Upper lobe of left lung (tissue), 4 donors: Measurements from ENCODE around the gene LDHB.

Source experiments
- POLR2A ChIP-seq, 4 donors: fragments of 450-650 bp; IDR thresholded peaks; one replicate each; pipeline ENCODE4 v1.5.1; 2016 to 2017; ENCODE audit warnings: antibody characterized with exemption in 4 of 4, mild to moderate bottlenecking in 2 of 4
- POLR2AphosphoS5 ChIP-seq, 2 donors: sonication (generic); formaldehyde crosslinking; IDR thresholded peaks; one replicate each; pipeline ENCODE4 v1.5.1; 2017; ENCODE audit warnings: antibody characterized with exemption in 2 of 2
- TF ChIP-seq, protein P1 (sequence below), 6 experiments: fragments of 450-650 bp in 4 of 6; fragments of 200-600 bp in 2 of 6; sonication (generic) in 2 of 6; IDR thresholded peaks; one replicate each; pipeline ENCODE4 v1.5.1; 2016 to 2019; ENCODE audit warnings: antibody characterized with exemption in 6 of 6

GRCh38 chr12:21704847-21705246 is 47.2 kb upstream of the LDHB start:
- TF ChIP-seq, protein P1, sequence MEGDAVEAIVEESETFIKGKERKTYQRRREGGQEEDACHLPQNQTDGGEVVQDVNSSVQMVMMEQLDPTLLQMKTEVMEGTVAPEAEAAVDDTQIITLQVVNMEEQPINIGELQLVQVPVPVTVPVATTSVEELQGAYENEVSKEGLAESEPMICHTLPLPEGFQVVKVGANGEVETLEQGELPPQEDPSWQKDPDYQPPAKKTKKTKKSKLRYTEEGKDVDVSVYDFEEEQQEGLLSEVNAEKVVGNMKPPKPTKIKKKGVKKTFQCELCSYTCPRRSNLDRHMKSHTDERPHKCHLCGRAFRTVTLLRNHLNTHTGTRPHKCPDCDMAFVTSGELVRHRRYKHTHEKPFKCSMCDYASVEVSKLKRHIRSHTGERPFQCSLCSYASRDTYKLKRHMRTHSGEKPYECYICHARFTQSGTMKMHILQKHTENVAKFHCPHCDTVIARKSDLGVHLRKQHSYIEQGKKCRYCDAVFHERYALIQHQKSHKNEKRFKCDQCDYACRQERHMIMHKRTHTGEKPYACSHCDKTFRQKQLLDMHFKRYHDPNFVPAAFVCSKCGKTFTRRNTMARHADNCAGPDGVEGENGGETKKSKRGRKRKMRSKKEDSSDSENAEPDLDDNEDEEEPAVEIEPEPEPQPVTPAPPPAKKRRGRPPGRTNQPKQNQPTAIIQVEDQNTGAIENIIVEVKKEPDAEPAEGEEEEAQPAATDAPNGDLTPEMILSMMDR (IDR thresholded peaks at IDR 0.05) = no peak
- TF ChIP-seq POLR2A (IDR thresholded peaks at IDR 0.05) (no peak), POLR2AphosphoS5 (IDR thresholded peaks at IDR 0.05) (no peak)
